Transverse colon (tissue), 3 donors: ENCODE measurements around the gene CDKL5.

ENCODE experiments used
- EP300 ChIP-seq: sonication (generic); formaldehyde crosslinking; IDR thresholded peaks from one replicate; pipeline ENCODE4 v1.6.1; 2017; ENCODE audit warnings: antibody characterized with exemption, low read depth
- POLR2A ChIP-seq: fragments of 450-650 bp; IDR thresholded peaks from one replicate; pipeline ENCODE4 v1.6.1; 2016; ENCODE audit warnings: antibody characterized with exemption, mild to moderate bottlenecking, moderate library complexity
- TF ChIP-seq, protein P1 (sequence below), 5 experiments: fragments of 200-600 bp in 3 of 5; fragments of 450-650 bp in 2 of 5; sonication (generic) in 3 of 5; IDR thresholded peaks; 1 replicate in 2 of 5; 2 replicates in 3 of 5; pipeline ENCODE4 v1.5.1; 2016 to 2017; ENCODE audit warnings: antibody characterized with exemption in 5 of 5, inconsistent platforms in 3 of 5, mild to moderate bottlenecking in 2 of 5, moderate library complexity in 1 of 5

DNA sequence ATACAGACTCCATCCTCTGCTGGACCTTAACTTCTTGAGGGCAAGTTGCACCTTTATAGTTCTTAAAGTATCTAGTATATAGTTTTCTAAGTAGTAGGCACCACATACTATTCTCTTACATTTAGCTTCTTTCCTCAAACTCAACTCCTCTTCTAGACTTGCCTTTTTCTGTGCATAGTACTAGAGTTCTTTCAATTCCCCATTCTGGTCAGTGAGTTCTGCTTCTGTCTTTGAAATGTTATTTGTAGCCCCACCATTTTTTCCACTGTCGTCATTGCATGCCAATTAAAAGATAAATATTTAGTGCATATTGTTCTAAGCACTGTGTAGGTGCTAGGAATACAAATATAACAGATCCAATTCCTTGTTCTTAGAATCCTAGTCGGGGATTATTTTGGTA is 31.6 kb downstream of the CDKL5 start:
- no peak for TF ChIP-seq POLR2A
- TF ChIP-seq, protein P1, sequence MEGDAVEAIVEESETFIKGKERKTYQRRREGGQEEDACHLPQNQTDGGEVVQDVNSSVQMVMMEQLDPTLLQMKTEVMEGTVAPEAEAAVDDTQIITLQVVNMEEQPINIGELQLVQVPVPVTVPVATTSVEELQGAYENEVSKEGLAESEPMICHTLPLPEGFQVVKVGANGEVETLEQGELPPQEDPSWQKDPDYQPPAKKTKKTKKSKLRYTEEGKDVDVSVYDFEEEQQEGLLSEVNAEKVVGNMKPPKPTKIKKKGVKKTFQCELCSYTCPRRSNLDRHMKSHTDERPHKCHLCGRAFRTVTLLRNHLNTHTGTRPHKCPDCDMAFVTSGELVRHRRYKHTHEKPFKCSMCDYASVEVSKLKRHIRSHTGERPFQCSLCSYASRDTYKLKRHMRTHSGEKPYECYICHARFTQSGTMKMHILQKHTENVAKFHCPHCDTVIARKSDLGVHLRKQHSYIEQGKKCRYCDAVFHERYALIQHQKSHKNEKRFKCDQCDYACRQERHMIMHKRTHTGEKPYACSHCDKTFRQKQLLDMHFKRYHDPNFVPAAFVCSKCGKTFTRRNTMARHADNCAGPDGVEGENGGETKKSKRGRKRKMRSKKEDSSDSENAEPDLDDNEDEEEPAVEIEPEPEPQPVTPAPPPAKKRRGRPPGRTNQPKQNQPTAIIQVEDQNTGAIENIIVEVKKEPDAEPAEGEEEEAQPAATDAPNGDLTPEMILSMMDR (IDR thresholded peaks at IDR 0.05), result no peak
- no peak for TF ChIP-seq EP300
